H1 (cell line): ENCODE data around the gene ST3GAL3. TPM values are rescaled to one million over a fixed set of nuclear protein-coding genes. Genes with fewer than 3 reads are reported as not detected.

Experiments used
- CTCF ChIA-PET: fragments of 300-600 bp; sonication (Branson Sonifier 250); formaldehyde crosslinking; loops from one replicate; lab custom pipeline; 2021; ENCODE audit not compliant: partially characterized antibody; lab: Charles Lee
- POLR2A ChIA-PET: fragments of 300-600 bp; sonication (Branson Sonifier 250); formaldehyde crosslinking; loops from one replicate; lab custom pipeline; 2021; ENCODE audit warnings: inconsistent platforms; ENCODE audit not compliant: partially characterized antibody; lab: Charles Lee
- DNase-seq, 2 experiments: peaks; one replicate each; pipeline versions ENCODE4 v3.0.0 to v3.0.0-alpha.2; 2010 to 2022; ENCODE audit warnings: low spot score in 2 of 2, low read depth in 1 of 2, mixed read lengths in 1 of 2
- FAIRE-seq: peaks from 2 replicates; lab custom pipeline; 2011; peaks lifted over from hg19 to GRCh38; lab: Jason Lieb, UNC
- H2AFZ ChIP-seq: 2 replicates; pipeline ENCODE4 v1.8.1; 2012; ENCODE audit warnings: low read length, inconsistent platforms
- H2AK5ac ChIP-seq: 2 replicates; pipeline ENCODE4 v1.6.1; 2013; ENCODE audit warnings: low read depth, low read length
- H2BK120ac ChIP-seq: replicated peaks from 2 replicates; pipeline ENCODE3; 2013; ENCODE audit warnings: low read depth, low read length, inconsistent platforms
- H2BK12ac ChIP-seq: 2 replicates; pipeline ENCODE4 v1.6.1; 2013; ENCODE audit warnings: low read depth, low read length
- H2BK15ac ChIP-seq: 2 replicates; pipeline ENCODE4 v1.6.1; 2013; ENCODE audit warnings: low read length
- H2BK20ac ChIP-seq: 2 replicates; pipeline ENCODE4 v1.6.1; 2013; ENCODE audit warnings: low read length
- H2BK5ac ChIP-seq: 2 replicates; pipeline ENCODE4 v1.6.1; 2013; ENCODE audit warnings: low read depth, low read length
- H3K14ac ChIP-seq: 2 replicates; pipeline ENCODE4 v1.6.1; 2013; ENCODE audit warnings: inconsistent platforms; ENCODE audit not compliant: insufficient read length
- H3K18ac ChIP-seq: 2 replicates; pipeline ENCODE4 v1.6.1; 2013; ENCODE audit warnings: low read length; ENCODE audit errors: extremely low read depth
- H3K23ac ChIP-seq: 2 replicates; pipeline ENCODE4 v1.6.1; 2013; ENCODE audit warnings: inconsistent platforms; ENCODE audit not compliant: insufficient read length
- H3K23me2 ChIP-seq: 2 replicates; pipeline ENCODE4 v1.6.1; 2013; ENCODE audit warnings: low read depth, low read length
- H3K27ac ChIP-seq: 2 replicates; pipeline ENCODE4 v1.6.1; 2011; ENCODE audit warnings: low read depth, low read length, inconsistent platforms
- H3K27me3 ChIP-seq, 4 experiments: replicated peaks in 1 of 4; 1 replicate in 1 of 4; 2 replicates in 3 of 4; pipeline versions ENCODE4 v1.6.1 to v1.8.1; 2011 to 2013; ENCODE audit warnings: low read length in 3 of 4, mild to moderate bottlenecking in 3 of 4, inconsistent platforms in 2 of 4, mixed read lengths in 2 of 4, moderate library complexity in 1 of 4; ENCODE audit not compliant: control insufficient read depth in 3 of 4, insufficient read depth in 3 of 4; ENCODE audit errors: extremely low read depth in 1 of 4
- H3K36me3 ChIP-seq, 4 experiments: 2 replicates each; pipeline versions ENCODE4 v1.6.1 to v1.8.1; 2011 to 2013; ENCODE audit warnings: mild to moderate bottlenecking in 4 of 4, low read length in 3 of 4, moderate library complexity in 2 of 4, control low read depth in 1 of 4, inconsistent platforms in 1 of 4; ENCODE audit not compliant: insufficient read depth in 4 of 4, control insufficient read depth in 2 of 4
- H3K4ac ChIP-seq: replicated peaks from 2 replicates; pipeline ENCODE3; 2013; ENCODE audit warnings: low read length, low read depth, mixed read lengths, inconsistent platforms; ENCODE audit not compliant: insufficient read length
- H3K4me1 ChIP-seq, 4 experiments: replicated peaks in 1 of 4; 1 replicate in 1 of 4; 2 replicates in 3 of 4; pipeline versions ENCODE4 v1.6.1 to v1.8.1; 2011 to 2013; ENCODE audit warnings: low read length in 3 of 4, inconsistent platforms in 2 of 4, mixed read lengths in 1 of 4; ENCODE audit not compliant: insufficient read depth in 4 of 4, control insufficient read depth in 3 of 4
- H3K4me2 ChIP-seq, 2 experiments: 2 replicates each; pipeline versions ENCODE4 v1.6.1 to v1.8.1; 2011 to 2013; ENCODE audit warnings: low read depth in 2 of 2, low read length in 2 of 2, control low read depth in 1 of 2, inconsistent platforms in 1 of 2, mild to moderate bottlenecking in 1 of 2; ENCODE audit not compliant: insufficient read depth in 1 of 2
- H3K4me3 ChIP-seq, 4 experiments: fragments of 200-600, 300-600 bp in 1 of 4; sonication (generic), shearing (Covaris generic), sonication (Bioruptor Twin) in 1 of 4; 2 replicates each; pipeline versions ENCODE4 v1.5.1 to v1.8.1; 2011 to 2016; ENCODE audit warnings: low read length in 4 of 4, low read depth in 3 of 4, control low read depth in 2 of 4, inconsistent platforms in 2 of 4, mild to moderate bottlenecking in 2 of 4, mixed read lengths in 1 of 4, moderate library complexity in 1 of 4; ENCODE audit not compliant: insufficient read depth in 2 of 4; ENCODE audit errors: extremely low read depth in 1 of 4
- H3K56ac ChIP-seq: replicated peaks from 2 replicates; pipeline ENCODE3; 2013; ENCODE audit warnings: low read depth, mild to moderate bottlenecking, mixed read lengths, low read length, inconsistent platforms; ENCODE audit not compliant: insufficient read length
- H3K79me1 ChIP-seq: 2 replicates; pipeline ENCODE4 v1.6.1; 2013; ENCODE audit warnings: low read depth, low read length, control low read depth
- H3K79me2 ChIP-seq, 2 experiments: 2 replicates each; pipeline versions ENCODE4 v1.6.1 to v1.8.1; 2012 to 2013; ENCODE audit warnings: low read length in 2 of 2, mild to moderate bottlenecking in 2 of 2, inconsistent platforms in 1 of 2; ENCODE audit not compliant: insufficient read depth in 2 of 2, control insufficient read depth in 1 of 2
- H3K9ac ChIP-seq, 4 experiments: replicated peaks in 1 of 4; 1 replicate in 1 of 4; 2 replicates in 3 of 4; pipeline versions ENCODE4 v1.6.1 to v1.8.1; 2011 to 2013; ENCODE audit warnings: low read depth in 3 of 4, low read length in 3 of 4, control low read depth in 2 of 4, mild to moderate bottlenecking in 2 of 4, moderate library complexity in 2 of 4, inconsistent platforms in 1 of 4; ENCODE audit errors: extremely low read depth in 1 of 4
- H3K9me3 ChIP-seq, 2 experiments: 2 replicates each; pipeline versions ENCODE4 v1.6.1 to v1.8.1; 2012 to 2013; ENCODE audit warnings: mild to moderate bottlenecking in 2 of 2, moderate library complexity in 2 of 2, control low read depth in 1 of 2, inconsistent platforms in 1 of 2, low read depth in 1 of 2, low read length in 1 of 2, mixed read lengths in 1 of 2; ENCODE audit not compliant: insufficient read depth in 2 of 2
- H4K20me1 ChIP-seq, 2 experiments: replicated peaks in 1 of 2; 2 replicates each; pipeline versions ENCODE3 to v1.8.1; 2011 to 2013; ENCODE audit warnings: inconsistent platforms in 2 of 2, low read length in 2 of 2, mild to moderate bottlenecking in 1 of 2; ENCODE audit not compliant: insufficient read depth in 2 of 2, control insufficient read depth in 1 of 2
- H4K5ac ChIP-seq: 2 replicates; pipeline ENCODE4 v1.6.1; 2013; ENCODE audit warnings: low read length, low read depth, mixed read lengths, inconsistent platforms; ENCODE audit not compliant: insufficient read length
- H4K8ac ChIP-seq: 2 replicates; pipeline ENCODE4 v1.8.0; 2013; ENCODE audit warnings: mild to moderate bottlenecking, moderate library complexity, low read length, inconsistent platforms; ENCODE audit not compliant: insufficient read depth; ENCODE audit errors: extremely low read depth
- H4K91ac ChIP-seq: replicated peaks from 2 replicates; pipeline ENCODE3; 2013; ENCODE audit warnings: low read length, mixed read lengths, inconsistent platforms; ENCODE audit not compliant: insufficient read length
- CEBPB ChIP-seq: IDR thresholded peaks from 2 replicates; pipeline ENCODE4 v1.6.1; 2012; ENCODE audit warnings: low read depth, low read length
- POLR2AphosphoS5 ChIP-seq: IDR thresholded peaks from 2 replicates; pipeline ENCODE4 v1.6.1; 2011; ENCODE audit warnings: low read depth, low read length
- SAP30 ChIP-seq: fragments of 300-600 bp; sonication (generic); IDR thresholded peaks from 2 replicates; pipeline ENCODE4 v1.7.1; 2012; ENCODE audit warnings: low read length, moderate library complexity, mild to moderate bottlenecking, inconsistent platforms; ENCODE audit not compliant: insufficient read depth, insufficient replicate concordance
- WGBS, 2 experiments: shearing (Covaris generic) in 1 of 2; methylation state at CpG; one replicate each; pipeline versions ENCODE4 v1.1.6 to v1.1.7; 2013 to 2015; ENCODE audit warnings: low lambda C conversion rate in 2 of 2, mixed read lengths in 2 of 2, inconsistent platforms in 1 of 2, low coverage in 1 of 2, missing lambda C conversion rate in 1 of 2; ENCODE audit not compliant: insufficient replicate concordance in 2 of 2, insufficient coverage in 1 of 2, insufficient read length in 1 of 2; ENCODE audit errors: extremely low coverage in 1 of 2, missing lambda C conversion rate in 1 of 2; 5-methylcytosine and 5-hydroxymethylcytosine counted together
- polyA plus RNA-seq, 7 experiments: library from polyadenylated mRNA; depleted of rRNA in 3 of 7; stranded (reverse) in 5 of 7; unstranded in 2 of 7; fragments of >200 nt in 5 of 7; fragments of 200-250 nt in 2 of 7; gene quantifications; 1 replicate in 5 of 7; 2 replicates in 1 of 7; 4 replicates in 1 of 7; pipeline versions ENCODE4 v1.2.1 to v1.2.3, GENCODE V29; 2011 to 2013; ENCODE audit warnings: missing spikeins in 2 of 7, mixed read lengths in 2 of 7
- total RNA-seq: library from RNA; stranded (reverse); fragmentation: NEBNext Ultra II Directional; extraction: Animal tissue kit (Norgen Biotek cat#: 25700); gene quantifications from 2 replicates; pipeline ENCODE4 v1.2.1, GENCODE V29; 2021
- TF ChIP-seq, protein P1 (sequence below), 3 experiments: IDR thresholded peaks; 1 replicate in 2 of 3; 2 replicates in 1 of 3; pipeline versions ENCODE4 v1.5.1 to v1.6.1; 2011; ENCODE audit warnings: low read length in 3 of 3, mild to moderate bottlenecking in 3 of 3, inconsistent platforms in 2 of 3, low read depth in 1 of 3, moderate library complexity in 1 of 3; ENCODE audit not compliant: insufficient read depth in 1 of 3; ENCODE audit errors: control extremely low read depth in 1 of 3

ST3GAL3 gene
- total and polyA plus RNA-seq, 2 of the 8 experiments (the other 6 are each of a cell fraction or from before 2014, with no cell fraction given): 6.8 to 7.0 TPM

DNA sequence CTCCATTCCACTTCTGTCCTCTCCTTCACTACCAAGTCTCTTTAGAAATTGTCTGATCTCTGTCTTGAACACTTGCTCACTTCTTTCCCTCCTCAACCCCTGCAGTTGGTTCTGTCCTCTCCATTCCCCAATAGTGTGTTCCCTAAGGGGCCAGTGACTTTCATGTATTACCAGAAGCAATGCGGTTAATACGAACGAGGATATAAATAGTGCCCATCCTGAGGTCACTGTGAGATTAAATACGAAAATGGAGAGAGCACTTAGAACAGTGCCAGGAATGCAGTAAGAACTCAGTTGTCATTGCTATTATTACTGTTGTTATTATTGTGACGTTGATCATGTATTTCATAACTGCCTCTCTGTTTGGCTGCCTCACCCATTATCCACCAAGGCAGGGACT, 173.3 kb downstream of the ST3GAL3 start:
- H3K56ac ChIP-seq: no peak overlapping the region
- H3K14ac ChIP-seq: no peak overlapping the region
- no peak overlapping the region for H3K4ac ChIP-seq
- FAIRE-seq (no peak), DNase-seq (no peak)
- H3K27ac ChIP-seq: no peak overlapping the region
- no peaks in the 10 kb centered on the region for H3K23me2 ChIP-seq
- H2AFZ ChIP-seq: no peak overlapping the region
- no peak overlapping the region for H2BK5ac ChIP-seq
- no peak overlapping the region for H3K23ac ChIP-seq
- H3K9me3 ChIP-seq: no peaks in the 10 kb centered on the region
- CTCF ChIA-PET: interaction anchor here (1.1 to 4.4 kb wide), 7 partner anchors 10 to 115 kb away, joined by 3 to 31 read pairs (median 5); partner anchors contain the start of gene ARTN
- no peaks in the 10 kb centered on the region for H3K36me3 ChIP-seq
- no peaks in the 10 kb centered on the region for H4K20me1 ChIP-seq
- TF ChIP-seq POLR2AphosphoS5 (no peak), SAP30 (no peak), CEBPB (no peak)
- TF ChIP-seq, protein P1, sequence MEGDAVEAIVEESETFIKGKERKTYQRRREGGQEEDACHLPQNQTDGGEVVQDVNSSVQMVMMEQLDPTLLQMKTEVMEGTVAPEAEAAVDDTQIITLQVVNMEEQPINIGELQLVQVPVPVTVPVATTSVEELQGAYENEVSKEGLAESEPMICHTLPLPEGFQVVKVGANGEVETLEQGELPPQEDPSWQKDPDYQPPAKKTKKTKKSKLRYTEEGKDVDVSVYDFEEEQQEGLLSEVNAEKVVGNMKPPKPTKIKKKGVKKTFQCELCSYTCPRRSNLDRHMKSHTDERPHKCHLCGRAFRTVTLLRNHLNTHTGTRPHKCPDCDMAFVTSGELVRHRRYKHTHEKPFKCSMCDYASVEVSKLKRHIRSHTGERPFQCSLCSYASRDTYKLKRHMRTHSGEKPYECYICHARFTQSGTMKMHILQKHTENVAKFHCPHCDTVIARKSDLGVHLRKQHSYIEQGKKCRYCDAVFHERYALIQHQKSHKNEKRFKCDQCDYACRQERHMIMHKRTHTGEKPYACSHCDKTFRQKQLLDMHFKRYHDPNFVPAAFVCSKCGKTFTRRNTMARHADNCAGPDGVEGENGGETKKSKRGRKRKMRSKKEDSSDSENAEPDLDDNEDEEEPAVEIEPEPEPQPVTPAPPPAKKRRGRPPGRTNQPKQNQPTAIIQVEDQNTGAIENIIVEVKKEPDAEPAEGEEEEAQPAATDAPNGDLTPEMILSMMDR (IDR thresholded peaks at IDR 0.05; ENCODE audit: control extremely low read depth in 1 of 3, insufficient read depth in 1 of 3, low read depth in 1 of 3, low read length in 3 of 3): no peak
- H3K9ac ChIP-seq: no peak overlapping the region
- 91% methylated on average over 5 of the region's 5 CpGs; no CpG with 5 or more reads in 1 of the 2 experiments for WGBS, 2 experiments
- no peak overlapping the region for H2BK20ac ChIP-seq
- no peak overlapping the region for H3K4me2 ChIP-seq
- no peaks in the 10 kb centered on the region; a peak in 1 of 7 replicates for H3K27me3 ChIP-seq
- H3K79me1 ChIP-seq: no peaks in the 10 kb centered on the region; the same call in 1 of the 2 replicates
- H3K18ac ChIP-seq: no peak overlapping the region
- no peak overlapping the region for H2AK5ac ChIP-seq
- no peak overlapping the region for H2BK15ac ChIP-seq
- POLR2A ChIA-PET: no interaction called here
- H3K4me1 ChIP-seq: peaks cover 7 to 15% (median 11%) of the 10 kb centered on the region in 4 experiments
- H2BK12ac ChIP-seq: no peak overlapping the region
- no peak overlapping the region for H2BK120ac ChIP-seq
- H4K91ac ChIP-seq: no peak overlapping the region
- no peak overlapping the region for H4K5ac ChIP-seq
- H3K79me2 ChIP-seq: no peaks in the 10 kb centered on the region
- no peak overlapping the region for H3K4me3 ChIP-seq
- no peak overlapping the region for H4K8ac ChIP-seq
